SK-MEL-5 (cell line): ENCODE data around the gene LRWD1. TPM values are rescaled to one million over a fixed set of nuclear protein-coding genes. Genes with fewer than 3 reads are reported as not detected.
"Not testable (repeated sequence)": the region's sequence is repeated elsewhere in the genome, so short reads cannot be mapped to it uniquely, and the experiment has no call there.

Experiments
- DNase-seq: peaks from one replicate; pipeline ENCODE4 v3.0.0-alpha.2; 2016; ENCODE audit warnings: low read depth, low spot score
- in situ Hi-C: cut with HindIII; loops from 2 replicates; pipeline ENCODE4 v1.10.0; 2016; ENCODE audit warnings: low sequenced_read_pairs, high pct_unique_total_duplicates, low pct_unique_long_range_greater_than_20kb
- total RNA-seq: library from RNA; depleted of rRNA; stranded (reverse); fragments of >200 nt; shearing (Covaris generic); gene quantifications from 2 replicates; pipeline ENCODE4 v1.2.3, GENCODE V29; 2014

The LRWD1 gene
- total RNA-seq, 1 experiment from 2014 or later: 37.2 TPM

GRCh38 chr7:102459221-102459844 lies 5.5 kb upstream of the LRWD1 start:
- in situ Hi-C loops: no loop called here
- DNase-seq: no peak

GRCh38 chr7:102460467-102460866 lies 4.3 kb upstream of the LRWD1 start:
- no peak for DNase-seq
- in situ Hi-C loops: no loop called here

DNA sequence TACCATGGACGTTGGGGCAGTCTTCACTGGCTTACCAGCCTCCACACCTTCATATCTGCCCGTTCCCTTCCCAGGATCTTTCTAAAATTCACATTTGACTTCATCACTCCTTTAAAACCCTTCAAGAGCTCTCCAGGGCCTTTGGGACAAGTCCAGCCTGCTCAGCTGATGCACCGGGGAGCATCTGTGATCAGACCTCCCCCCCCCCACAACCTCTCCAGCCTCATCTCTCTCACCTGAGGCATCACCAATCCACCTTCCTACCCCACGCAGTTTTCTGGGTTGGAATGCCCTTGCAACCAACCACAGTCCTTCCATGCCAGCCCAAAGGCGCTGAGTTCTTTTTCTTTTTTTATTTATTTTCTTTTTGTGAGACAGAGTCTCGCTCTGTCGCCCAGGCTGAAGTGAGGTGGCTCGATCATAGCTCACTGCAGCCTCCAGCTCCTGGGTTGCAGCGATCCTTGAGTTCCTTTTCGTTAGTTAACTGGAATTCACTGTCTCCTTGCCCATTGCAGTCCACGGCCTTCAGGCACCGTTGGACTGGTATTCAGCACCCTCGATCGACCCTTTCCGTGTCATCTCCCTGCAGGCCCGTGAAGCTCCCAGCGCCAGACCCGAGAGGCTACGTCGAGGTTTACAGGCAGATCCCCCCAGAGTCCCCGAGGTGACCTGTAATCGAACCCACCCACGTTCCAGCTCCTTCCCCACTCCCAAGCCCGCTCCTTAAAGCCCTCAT lies 775 bp upstream of the LRWD1 start:
- DNase-seq: no peak

DNA sequence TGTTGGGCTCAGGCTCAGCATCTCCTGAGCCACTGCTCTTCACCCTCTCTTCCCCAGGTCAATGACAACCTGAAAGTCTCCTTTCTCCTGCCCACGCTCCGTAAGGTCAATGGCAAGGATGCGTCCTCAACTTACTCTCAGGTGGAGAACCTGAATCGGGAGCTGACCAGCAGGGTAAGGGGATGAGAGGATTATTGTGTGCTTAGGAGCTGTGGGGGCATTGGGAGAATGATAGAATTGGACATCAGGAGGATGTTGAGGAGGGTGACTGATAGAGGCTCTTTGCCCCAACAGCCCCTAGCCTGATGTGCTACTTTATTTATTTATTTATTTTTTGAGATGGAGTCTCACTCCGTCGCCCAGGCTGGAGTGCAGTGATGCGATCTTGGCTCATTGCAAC lies 1.3 kb downstream of the LRWD1 start:
- in situ Hi-C loops: no loop called here
- no peak for DNase-seq

More for the DNA sequence above, 775 bp upstream of the LRWD1 start:
- in situ Hi-C loops: no loop called here

DNA sequence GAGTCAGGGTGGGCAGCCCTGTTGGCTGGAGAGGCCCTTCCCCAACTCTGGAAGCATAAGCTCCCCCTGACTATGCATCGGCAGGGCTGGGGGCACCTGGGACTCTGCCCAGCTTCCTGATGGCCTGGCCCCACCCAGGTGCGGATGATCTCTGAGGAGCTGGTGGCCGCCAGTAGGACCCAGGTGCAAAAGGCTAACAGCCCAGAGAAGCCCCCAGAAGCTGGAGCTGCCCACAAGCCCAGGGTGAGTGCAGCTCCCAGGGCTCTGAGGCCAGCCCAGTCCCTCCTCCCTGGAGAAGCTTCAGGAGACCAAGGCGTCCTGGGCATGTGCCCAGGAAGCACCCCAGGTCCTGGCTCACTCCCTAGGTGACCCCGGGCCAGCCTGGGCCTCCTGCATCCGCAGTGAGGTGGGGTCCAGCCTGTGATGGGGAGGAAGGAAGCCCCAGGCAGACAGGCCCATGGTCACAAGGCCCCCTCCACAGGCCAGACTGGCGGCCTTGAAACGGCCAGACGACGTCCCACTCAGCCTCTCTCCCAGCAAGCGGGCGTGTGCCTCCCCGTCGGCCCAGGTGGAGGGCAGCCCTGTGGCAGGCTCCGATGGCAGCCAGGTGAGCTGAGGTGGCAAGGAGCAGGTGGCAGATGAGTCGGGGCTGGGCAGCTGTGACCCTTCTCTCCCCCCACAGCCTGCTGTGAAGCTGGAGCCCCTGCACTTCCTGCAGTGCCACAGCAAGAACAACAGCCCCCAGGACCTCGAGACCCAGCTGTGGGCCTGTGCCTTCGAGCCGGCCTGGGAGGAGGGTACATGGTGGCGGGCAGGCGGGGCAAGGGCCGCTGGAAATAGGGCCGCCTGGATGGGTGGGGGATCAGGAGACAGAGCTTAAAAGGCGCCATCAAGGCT lies 3.0 kb downstream of the LRWD1 start:
- in situ Hi-C loops: no loop called here
- no peak for DNase-seq

- in situ Hi-C loops: no loop called here
- no peak for DNase-seq
Measured at GRCh38 chr7:102468478-102469350, 3.9 kb downstream of the LRWD1 start.

DNA sequence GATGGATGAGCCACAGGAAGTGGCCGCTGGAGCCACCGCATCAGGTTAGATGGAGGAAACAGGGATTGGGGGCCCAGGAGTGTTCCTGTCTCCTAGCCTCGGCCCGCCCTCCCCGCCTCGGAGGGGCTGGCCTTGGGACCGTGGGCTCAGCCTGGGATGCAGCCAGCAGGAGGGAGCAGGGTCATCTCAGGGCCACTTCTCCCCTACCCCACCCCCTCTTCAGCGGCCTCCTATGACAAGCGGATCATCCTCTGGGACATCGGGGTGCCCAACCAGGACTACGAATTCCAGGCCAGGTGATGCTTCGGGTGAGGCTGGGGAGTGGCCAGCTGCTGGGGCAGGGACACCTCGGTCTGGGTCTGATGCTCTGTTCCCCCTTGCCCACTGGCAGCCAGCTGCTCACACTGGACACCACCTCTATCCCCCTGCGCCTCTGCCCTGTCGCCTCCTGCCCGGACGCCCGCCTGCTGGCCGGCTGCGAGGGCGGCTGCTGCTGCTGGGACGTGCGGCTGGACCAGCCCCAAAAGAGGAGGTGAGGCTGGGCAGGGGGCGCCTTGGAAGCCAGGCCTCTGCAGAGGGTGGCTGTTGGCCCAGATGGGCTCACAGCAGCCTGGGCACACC lies 4.7 kb downstream of the LRWD1 start:
- in situ Hi-C loops: no loop called here
- no peak for DNase-seq

GRCh38 chr7:102469972-102470825 lies 5.4 kb downstream of the LRWD1 start:
- DNase-seq: no peak
- in situ Hi-C loops: no loop called here

DNA sequence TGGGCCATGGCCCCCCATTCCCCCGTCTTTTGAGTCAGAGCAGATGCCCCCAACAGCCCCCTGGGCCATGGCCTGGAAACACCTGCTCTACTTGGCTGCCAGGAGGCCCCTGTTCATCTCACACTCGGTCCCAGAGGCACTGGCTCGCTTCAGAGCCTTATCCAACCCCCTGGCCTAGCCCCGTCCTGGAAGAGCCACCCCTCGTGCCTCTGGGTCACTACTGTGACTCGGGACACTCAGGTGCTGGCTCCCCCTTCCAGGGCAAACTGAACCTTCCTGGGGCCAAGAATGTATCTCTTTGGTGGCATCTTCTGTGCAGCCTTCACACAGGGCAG lies 7.0 kb downstream of the LRWD1 start:
- in situ Hi-C loops: no loop called here
- no peak for DNase-seq

DNA sequence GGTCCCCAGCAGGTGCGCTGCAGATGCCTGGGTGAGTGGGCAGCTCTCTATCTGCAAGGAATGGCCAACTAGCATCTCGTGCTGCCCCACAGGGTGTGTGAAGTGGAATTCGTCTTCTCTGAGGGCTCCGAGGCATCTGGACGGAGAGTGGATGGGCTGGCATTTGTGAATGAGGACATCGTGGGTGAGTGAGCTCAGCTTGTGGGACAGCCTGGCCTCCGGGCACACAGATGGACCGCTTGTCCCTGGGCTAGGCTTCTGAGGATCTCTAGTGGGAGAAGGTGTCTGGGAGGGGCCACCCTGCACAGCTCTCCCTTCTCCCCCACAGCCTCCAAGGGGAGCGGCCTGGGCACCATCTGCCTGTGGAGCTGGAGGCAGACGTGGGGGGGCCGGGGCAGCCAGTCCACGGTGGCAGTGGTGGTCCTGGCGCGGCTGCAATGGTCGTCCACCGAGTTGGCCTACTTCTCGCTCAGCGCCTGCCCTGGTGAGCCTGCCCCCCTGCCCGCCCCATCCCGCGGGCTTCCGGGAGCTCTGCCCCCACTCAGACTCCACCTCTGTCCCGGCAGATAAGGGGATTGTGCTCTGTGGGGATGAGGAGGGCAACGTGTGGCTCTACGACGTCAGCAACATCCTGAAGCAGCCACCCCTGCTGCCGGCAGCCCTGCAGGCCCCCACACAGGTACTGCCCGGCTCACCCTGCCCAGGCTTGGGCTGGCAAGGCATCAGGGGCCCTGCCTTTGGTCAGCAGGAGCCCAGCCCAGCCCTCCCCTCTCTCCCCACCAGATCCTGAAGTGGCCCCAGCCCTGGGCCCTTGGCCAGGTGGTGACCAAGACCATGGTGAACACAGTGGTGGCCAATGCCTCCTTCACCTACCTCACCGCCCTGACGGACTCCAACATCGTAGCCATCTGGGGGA lies 7.6 kb downstream of the LRWD1 start:
- in situ Hi-C loops: no loop called here
- DNase-seq: no peak

- DNase-seq: no peak
- in situ Hi-C loops: no loop called here
Measured at GRCh38 chr7:102473271-102473991, 8.6 kb downstream of the LRWD1 start.

- in situ Hi-C loops, DNase-seq: not testable (repeated sequence)
Measured at GRCh38 chr7:102474116-102474515, 9.3 kb downstream of the LRWD1 start.

DNA sequence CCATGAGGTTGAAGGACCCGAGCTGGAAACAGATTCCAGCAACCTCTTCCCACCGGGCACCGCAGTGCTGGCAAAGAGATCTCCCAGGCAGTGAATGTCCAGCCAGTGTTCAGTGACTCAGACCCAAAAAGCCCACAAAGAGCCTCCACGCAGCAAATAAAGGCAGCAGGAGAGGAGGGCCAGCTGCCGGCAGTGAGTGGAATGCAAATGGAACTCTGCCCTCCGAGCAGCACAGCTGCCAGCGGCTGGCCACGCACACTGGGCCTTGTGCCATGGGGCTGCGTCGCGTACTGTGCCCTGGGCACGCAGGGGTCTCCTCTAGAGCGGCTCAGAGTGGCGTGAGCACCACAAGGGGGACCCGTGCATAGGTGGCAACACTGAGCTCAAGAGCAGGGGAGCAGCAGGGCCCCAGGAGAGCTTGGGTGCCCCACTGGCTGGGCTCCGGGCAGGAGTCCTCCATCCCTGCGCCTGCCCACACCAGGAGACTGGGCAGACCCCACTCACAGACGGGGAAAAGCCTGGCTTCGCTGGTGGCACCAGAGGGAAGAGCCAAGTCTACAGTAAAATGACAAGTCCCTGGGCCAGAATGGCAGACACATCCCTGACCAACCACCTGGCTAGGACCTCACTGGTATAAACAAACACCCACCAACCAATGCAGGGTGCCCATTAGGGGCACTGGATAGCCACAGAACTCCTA lies 10.1 kb downstream of the LRWD1 start:
- DNase-seq, in situ Hi-C loops: not testable (repeated sequence)
